ENCODE measurements around the gene PYY.

Gene PYY

GRCh38 chr17:43979011-43979410 lies 25.3 kb upstream of the PYY start:
- no peak overlapping the region for H2AFZ ChIP-seq (ENCODE audit: low read length)
- H3K36me3 ChIP-seq (replicated peaks; ENCODE audit: insufficient read depth, low read length), result no peaks in the 10 kb centered on the region
- no peak overlapping the region for H3K9ac ChIP-seq (ENCODE audit: low read length)
- H3F3A ChIP-seq (ENCODE audit: insufficient read depth, low read length), result no peaks in the 10 kb centered on the region
- no peaks in the 10 kb centered on the region; the same call in 1 of the 2 replicates for H3K27me3 ChIP-seq (replicated peaks; ENCODE audit: insufficient read depth, low read length)
- no peak for TF ChIP-seq EZH2 (optimal IDR thresholded peaks at IDR 0.05; ENCODE audit: low read depth, low read length)
- no peak for TF ChIP-seq CTCF (IDR thresholded peaks at IDR 0.05; ENCODE audit: low read length)
- no peak for TF ChIP-seq EZH2phosphoT487 (IDR thresholded peaks at IDR 0.05; ENCODE audit: low read length)
- H3K9me3 ChIP-seq (replicated peaks; ENCODE audit: insufficient read depth, low read length), result no peaks in the 10 kb centered on the region
- no peak overlapping the region for H3K4me2 ChIP-seq (ENCODE audit: low read depth, low read length)
- no peaks in the 10 kb centered on the region for H3K9me2 ChIP-seq (replicated peaks; ENCODE audit: insufficient read depth, low read length)
- no peaks in the 10 kb centered on the region for H3K79me2 ChIP-seq (ENCODE audit: low read length)
- H3K4me1 ChIP-seq (ENCODE audit: low read length), result no peaks in the 10 kb centered on the region
- no peak for DNase-seq
- H3K27ac ChIP-seq (ENCODE audit: low read length), result no peak overlapping the region
- no peak overlapping the region for H3K4me3 ChIP-seq (ENCODE audit: low read length)
- no peaks in the 10 kb centered on the region for H4K20me1 ChIP-seq (ENCODE audit: insufficient read depth, low read length)

GRCh38 chr17:43978078-43978477 lies 24.3 kb upstream of the PYY start:
- H3F3A ChIP-seq (ENCODE audit: insufficient read depth, low read length), result no peaks in the 10 kb centered on the region

GRCh38 chr17:43976963-43977837 lies 23.5 kb upstream of the PYY start:
- Histone ChIP-seq H4K20me1 (ENCODE audit: insufficient read depth, low read length) (no peaks in the 10 kb centered on the region), H3K4me1 (ENCODE audit: low read length) (no peaks in the 10 kb centered on the region), H3K36me3 (replicated peaks; ENCODE audit: insufficient read depth, low read length) (no peaks in the 10 kb centered on the region), H3F3A (ENCODE audit: insufficient read depth, low read length) (no peaks in the 10 kb centered on the region), H3K9ac (ENCODE audit: low read length) (no peak overlapping the region), H3K4me2 (ENCODE audit: low read depth, low read length) (no peak overlapping the region), H3K4me3 (ENCODE audit: low read length) (no peak overlapping the region), H3K27ac (ENCODE audit: low read length) (no peak overlapping the region), H3K27me3 (replicated peaks; ENCODE audit: insufficient read depth, low read length) (no peaks in the 10 kb centered on the region; the same call in 1 of the 2 replicates), H3K9me3 (replicated peaks; ENCODE audit: insufficient read depth, low read length) (no peaks in the 10 kb centered on the region), H2AFZ (ENCODE audit: low read length) (no peak overlapping the region), H3K79me2 (ENCODE audit: low read length) (no peaks in the 10 kb centered on the region), H3K9me2 (replicated peaks; ENCODE audit: insufficient read depth, low read length) (no peaks in the 10 kb centered on the region)
- no peak for DNase-seq
- TF ChIP-seq CTCF (IDR thresholded peaks at IDR 0.05; ENCODE audit: low read length), result no peak
- TF ChIP-seq EZH2 (optimal IDR thresholded peaks at IDR 0.05; ENCODE audit: low read depth, low read length), result no peak
- TF ChIP-seq EZH2phosphoT487 (IDR thresholded peaks at IDR 0.05; ENCODE audit: low read length), result no peak

More at GRCh38 chr17:43978078-43978477, 24.3 kb upstream of the PYY start:
- DNase-seq, result no peak
- Histone ChIP-seq H3K4me3 (ENCODE audit: low read length) (no peak overlapping the region), H3K27ac (ENCODE audit: low read length) (no peak overlapping the region), H4K20me1 (ENCODE audit: insufficient read depth, low read length) (no peaks in the 10 kb centered on the region), H3K79me2 (ENCODE audit: low read length) (no peaks in the 10 kb centered on the region), H3K4me1 (ENCODE audit: low read length) (no peaks in the 10 kb centered on the region), H2AFZ (ENCODE audit: low read length) (no peak overlapping the region), H3K36me3 (replicated peaks; ENCODE audit: insufficient read depth, low read length) (no peaks in the 10 kb centered on the region), H3K27me3 (replicated peaks; ENCODE audit: insufficient read depth, low read length) (no peaks in the 10 kb centered on the region; the same call in 1 of the 2 replicates), H3K4me2 (ENCODE audit: low read depth, low read length) (no peak overlapping the region), H3K9me2 (replicated peaks; ENCODE audit: insufficient read depth, low read length) (no peaks in the 10 kb centered on the region), H3K9me3 (replicated peaks; ENCODE audit: insufficient read depth, low read length) (no peaks in the 10 kb centered on the region), H3K9ac (ENCODE audit: low read length) (no peak overlapping the region)
- TF ChIP-seq EZH2 (optimal IDR thresholded peaks at IDR 0.05; ENCODE audit: low read depth, low read length), result no peak
- TF ChIP-seq CTCF (IDR thresholded peaks at IDR 0.05; ENCODE audit: low read length), result no peak
- TF ChIP-seq EZH2phosphoT487 (IDR thresholded peaks at IDR 0.05; ENCODE audit: low read length), result no peak
